ENCODE measurements around the gene MRPS7.
A peak's percentile ranks its signal among the peaks of the same experiment; 100 is the strongest.
"Not testable (repeated sequence)": the region's sequence is repeated elsewhere in the genome, so short reads cannot be mapped to it uniquely, and the experiment has no call there.

MRPS7 gene

GRCh38 chr17:75270966-75271232, 9.2 kb downstream of the MRPS7 start, which contains the start of gene MIF4GD:
TSS of gene MIF4GD (minus strand) at chr17:75271231. CDS start at chr17:75270195, 1,036 bp downstream.
- DNase-seq: peak in 1 of 58 donors; percentile 68

- peak in 54 of 58 donors; percentile 31 to 82 (median 65) for DNase-seq
These were observed 9.7 kb downstream of the MRPS7 start for GRCh38 chr17:75271233-75271954.

GRCh38 chr17:75271955-75272847, 10.5 kb downstream of the MRPS7 start:
- DNase-seq: peak in 38 of 58 donors; percentile 9 to 76 (median 38)

GRCh38 chr17:75272848-75273184, 11.1 kb downstream of the MRPS7 start:
- peak in 6 of 58 donors; percentile 8 to 46 (median 31) for DNase-seq

GRCh38 chr17:75273977-75274708, 12.5 kb downstream of the MRPS7 start:
- DNase-seq: no peak

GRCh38 chr17:75277664-75278071, 16.0 kb downstream of the MRPS7 start:
- DNase-seq: no peak

GRCh38 chr17:75280189-75280588, 18.5 kb downstream of the MRPS7 start:
- DNase-seq: not testable (repeated sequence)

GRCh38 chr17:75285123-75285522, 23.4 kb downstream of the MRPS7 start:
- no peak for DNase-seq

- no peak for DNase-seq
These were observed 25.5 kb downstream of the MRPS7 start for GRCh38 chr17:75287221-75287620.

- no peak for DNase-seq
These were observed 26.7 kb downstream of the MRPS7 start for GRCh38 chr17:75288359-75288758.

GRCh38 chr17:75288770-75289114, 27.1 kb downstream of the MRPS7 start:
- DNase-seq: peak in 15 of 58 donors; percentile 42 to 74 (median 60)

GRCh38 chr17:75289115-75289831, 27.6 kb downstream of the MRPS7 start, which contains the start of gene SLC25A19:
TSS of gene SLC25A19 (minus strand) at chr17:75289433. CDS start at chr17:75286764, 2,669 bp downstream.
- DNase-seq: peak; percentile 65 to 99 (median 98)

- DNase-seq: peak in 22 of 58 donors; percentile 13 to 53 (median 35)
These were observed 28.2 kb downstream of the MRPS7 start for GRCh38 chr17:75289832-75290337.

- DNase-seq: not testable (repeated sequence)
These were observed 31.2 kb downstream of the MRPS7 start for GRCh38 chr17:75292810-75293448.

GRCh38 chr17:75295201-75296158, 33.8 kb downstream of the MRPS7 start:
- DNase-seq: peak in 1 of 58 donors; percentile 39

- no peak for DNase-seq
These were observed 38.6 kb downstream of the MRPS7 start for GRCh38 chr17:75300280-75300679.

GRCh38 chr17:75301049-75301448, 39.4 kb downstream of the MRPS7 start:
- no peak for DNase-seq

GRCh38 chr17:75301502-75302206, 40.0 kb downstream of the MRPS7 start:
- no peak for DNase-seq

All from anterior cingulate cortex (tissue), 58 donors.